ENCODE measurements around the gene PRTG.
A peak's percentile ranks its signal among the peaks of the same experiment; 100 is the strongest.
"Not testable (repeated sequence)": the region's sequence is repeated elsewhere in the genome, so short reads cannot be mapped to it uniquely, and the experiment has no call there.

Gene PRTG

GRCh38 chr15:55791551-55792400, 48.8 kb upstream of the PRTG start:
- no peak for ATAC-seq
- TF ChIP-seq GLIS3 (CRISPR knock-in tag; IDR thresholded peaks at IDR 0.05) (no peak), SNAI2 (CRISPR knock-in tag; IDR thresholded peaks at IDR 0.05) (no peak), OSR1 (CRISPR knock-in tag; IDR thresholded peaks at IDR 0.05) (no peak), ZNF8 (CRISPR knock-in tag; IDR thresholded peaks at IDR 0.05) (no peak), RARB (CRISPR knock-in tag; IDR thresholded peaks at IDR 0.05) (no peak), CSRNP3 (CRISPR knock-in tag; IDR thresholded peaks at IDR 0.05) (no peak), CREB5 (CRISPR knock-in tag; IDR thresholded peaks at IDR 0.05; ENCODE audit: low read depth) (no peak), ZFP3 (CRISPR knock-in tag; IDR thresholded peaks at IDR 0.05) (no peak)

- TF ChIP-seq ZC3H10 (CRISPR knock-in tag; IDR thresholded peaks at IDR 0.05) (no peak), POU6F1 (CRISPR knock-in tag; IDR thresholded peaks at IDR 0.05; ENCODE audit: borderline replicate concordance, low read depth) (no peak), RARB (CRISPR knock-in tag; IDR thresholded peaks at IDR 0.05) (no peak), ARNTL (CRISPR knock-in tag; IDR thresholded peaks at IDR 0.05; ENCODE audit: borderline replicate concordance, low read depth) (no peak), SNAI2 (CRISPR knock-in tag; IDR thresholded peaks at IDR 0.05) (no peak), ZFP3 (CRISPR knock-in tag; IDR thresholded peaks at IDR 0.05) (no peak), PPARA (CRISPR knock-in tag; IDR thresholded peaks at IDR 0.05; ENCODE audit: borderline replicate concordance) (no peak), ZNF70 (CRISPR knock-in tag; IDR thresholded peaks at IDR 0.05) (no peak), TOX (CRISPR knock-in tag; IDR thresholded peaks at IDR 0.05; ENCODE audit: borderline replicate concordance) (no peak), OSR1 (CRISPR knock-in tag; IDR thresholded peaks at IDR 0.05) (no peak), GLIS3 (CRISPR knock-in tag; IDR thresholded peaks at IDR 0.05) (no peak), ZFP30 (CRISPR knock-in tag; IDR thresholded peaks at IDR 0.05) (no peak), ISL1 (CRISPR knock-in tag; IDR thresholded peaks at IDR 0.05) (no peak), BACH2 (CRISPR knock-in tag; IDR thresholded peaks at IDR 0.05; ENCODE audit: borderline replicate concordance) (no peak), PATZ1 (CRISPR knock-in tag; IDR thresholded peaks at IDR 0.05; ENCODE audit: borderline replicate concordance) (no peak), TCF4 (CRISPR knock-in tag; IDR thresholded peaks at IDR 0.05; ENCODE audit: borderline replicate concordance) (no peak), ESRRG (CRISPR knock-in tag; IDR thresholded peaks at IDR 0.05) (no peak)
- ATAC-seq = peak; percentile 52; the same call in 2 of the 3 replicates
These were observed 46.2 kb upstream of the PRTG start for GRCh38 chr15:55789066-55789660.

- no peak for ATAC-seq
These were observed 43.4 kb upstream of the PRTG start for GRCh38 chr15:55786341-55786740.

GRCh38 chr15:55785593-55785992, 42.6 kb upstream of the PRTG start:
- not testable (repeated sequence) for ATAC-seq

More at GRCh38 chr15:55786341-55786740, 43.4 kb upstream of the PRTG start:
- TF ChIP-seq BACH2 (CRISPR knock-in tag; IDR thresholded peaks at IDR 0.05; ENCODE audit: borderline replicate concordance) (no peak), RARB (CRISPR knock-in tag; IDR thresholded peaks at IDR 0.05) (no peak), TOX (CRISPR knock-in tag; IDR thresholded peaks at IDR 0.05; ENCODE audit: borderline replicate concordance) (no peak)
